DND-41 (cell line): Measurements from ENCODE around the gene ANKMY1.
"Not testable (repeated sequence)": the region's sequence is repeated elsewhere in the genome, so short reads cannot be mapped to it uniquely, and the experiment has no call there.

Experiments used
- ATAC-seq: fragments of 200-7000 bp; cut with Tn5 transposase; 3 replicates; pipeline ENCODE4 v1.9.1; 2021; ENCODE audit warnings: low read depth; ENCODE audit not compliant: insufficient read depth
- DNase-seq: peaks from one replicate; pipeline ENCODE4 v3.0.0-alpha.2; 2020
- H2AFZ ChIP-seq: 2 replicates; pipeline ENCODE4 v1.6.0; 2012; ENCODE audit warnings: low read depth, low read length
- H3K27ac ChIP-seq: 2 replicates; pipeline ENCODE4 v1.5.1; 2012; ENCODE audit warnings: low read length, inconsistent platforms
- H3K27me3 ChIP-seq: fragments of 200-600 bp; sonication (generic); 2 replicates; pipeline ENCODE4 v1.6.0; 2012; ENCODE audit warnings: low read length, mild to moderate bottlenecking, inconsistent platforms; ENCODE audit not compliant: insufficient read depth, poor library complexity
- H3K36me3 ChIP-seq: 2 replicates; pipeline ENCODE4 v1.5.1; 2012; ENCODE audit warnings: low read length, inconsistent platforms; ENCODE audit not compliant: insufficient read depth
- H3K4me1 ChIP-seq: 2 replicates; pipeline ENCODE4 v1.5.1; 2012; ENCODE audit warnings: mild to moderate bottlenecking, low read length; ENCODE audit not compliant: insufficient read depth
- H3K4me2 ChIP-seq: 2 replicates; pipeline ENCODE4 v1.6.0; 2012; ENCODE audit warnings: mild to moderate bottlenecking, moderate library complexity, low read length, inconsistent platforms; ENCODE audit not compliant: insufficient read depth
- H3K4me3 ChIP-seq, 2 experiments: fragments of 200-600 bp in 1 of 2; shearing (Covaris generic) in 1 of 2; 2 replicates each; pipeline ENCODE4 v1.5.1; 2012 to 2016; ENCODE audit warnings: inconsistent platforms in 2 of 2, low read length in 2 of 2, mild to moderate bottlenecking in 2 of 2, low read depth in 1 of 2, moderate library complexity in 1 of 2
- H3K79me2 ChIP-seq: 2 replicates; pipeline ENCODE4 v1.6.0; 2012; ENCODE audit warnings: low read length, inconsistent platforms; ENCODE audit not compliant: insufficient read depth
- H3K9ac ChIP-seq: 2 replicates; pipeline ENCODE4 v1.6.0; 2012; ENCODE audit warnings: low read depth, mild to moderate bottlenecking, inconsistent platforms, low read length, moderate library complexity
- H3K9me3 ChIP-seq: 2 replicates; pipeline ENCODE4 v1.5.1; 2012; ENCODE audit warnings: low read length, moderate library complexity, mild to moderate bottlenecking, inconsistent platforms; ENCODE audit not compliant: insufficient read depth, severe bottlenecking
- H4K20me1 ChIP-seq: 2 replicates; pipeline ENCODE4 v1.6.0; 2012; ENCODE audit warnings: low read length; ENCODE audit not compliant: insufficient read depth
- EZH2 ChIP-seq: IDR thresholded peaks from 3 replicates; pipeline ENCODE4 v1.6.1; 2012; ENCODE audit warnings: borderline replicate concordance, low read depth, mild to moderate bottlenecking, moderate library complexity, low read length, inconsistent platforms; ENCODE audit not compliant: severe bottlenecking
- TF ChIP-seq, protein P1 (sequence below): IDR thresholded peaks from 2 replicates; pipeline ENCODE4 v1.5.1; 2012; ENCODE audit warnings: borderline replicate concordance, low read length, moderate library complexity, mild to moderate bottlenecking; ENCODE audit not compliant: poor library complexity, severe bottlenecking; ENCODE audit errors: extremely low read depth

Gene ANKMY1

DNA sequence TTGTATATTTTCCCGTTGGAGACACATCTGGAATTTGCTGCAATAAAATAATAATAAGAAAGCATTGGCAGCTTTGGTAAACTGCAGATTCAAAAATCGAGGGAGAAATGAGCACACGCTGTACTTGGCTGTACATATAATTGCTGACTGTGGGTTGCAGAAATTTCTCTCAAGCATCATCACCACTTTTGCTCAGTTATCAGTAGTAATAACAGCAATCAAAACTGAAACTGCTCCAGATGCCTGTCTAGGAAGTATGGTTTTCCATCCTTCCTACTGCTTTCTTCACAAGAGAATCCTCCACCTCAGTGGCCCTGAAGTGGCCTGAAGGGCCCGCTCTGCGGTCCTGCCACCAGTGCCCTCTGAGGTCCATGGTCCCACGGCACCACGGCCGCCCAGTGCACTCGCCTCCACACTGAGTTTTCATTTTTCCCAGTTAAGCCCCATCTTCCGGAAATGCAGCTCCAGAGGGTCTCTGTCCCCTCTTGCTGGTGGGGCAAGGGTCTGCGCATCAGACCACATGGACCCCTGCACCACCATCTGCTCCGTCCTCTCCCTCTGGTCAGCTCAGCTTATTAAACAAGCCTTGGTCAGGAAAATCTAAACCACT lies 6.3 kb upstream of the ANKMY1 start:
- DNase-seq: peak; percentile 4
- Histone ChIP-seq H3K4me3 (no peak overlapping the region), H4K20me1 (peaks cover 1% of the 10 kb centered on the region), H3K4me1 (peaks cover 76% of the 10 kb centered on the region), H3K4me2 (peak overlapping the region; percentile 80; the same call in 1 of the 2 replicates), H3K79me2 (peaks cover 61% of the 10 kb centered on the region), H3K9me3 (no peaks in the 10 kb centered on the region), H3K36me3 (peaks cover 21% of the 10 kb centered on the region), H3K9ac (peak overlapping the region; percentile 81; the same call in 1 of the 2 replicates), H3K27me3 (no peaks in the 10 kb centered on the region), H2AFZ (no peak overlapping the region), H3K27ac (peak overlapping the region; percentile 97; the same call in 1 of the 2 replicates)
- no peak for TF ChIP-seq EZH2
- TF ChIP-seq, protein P1, sequence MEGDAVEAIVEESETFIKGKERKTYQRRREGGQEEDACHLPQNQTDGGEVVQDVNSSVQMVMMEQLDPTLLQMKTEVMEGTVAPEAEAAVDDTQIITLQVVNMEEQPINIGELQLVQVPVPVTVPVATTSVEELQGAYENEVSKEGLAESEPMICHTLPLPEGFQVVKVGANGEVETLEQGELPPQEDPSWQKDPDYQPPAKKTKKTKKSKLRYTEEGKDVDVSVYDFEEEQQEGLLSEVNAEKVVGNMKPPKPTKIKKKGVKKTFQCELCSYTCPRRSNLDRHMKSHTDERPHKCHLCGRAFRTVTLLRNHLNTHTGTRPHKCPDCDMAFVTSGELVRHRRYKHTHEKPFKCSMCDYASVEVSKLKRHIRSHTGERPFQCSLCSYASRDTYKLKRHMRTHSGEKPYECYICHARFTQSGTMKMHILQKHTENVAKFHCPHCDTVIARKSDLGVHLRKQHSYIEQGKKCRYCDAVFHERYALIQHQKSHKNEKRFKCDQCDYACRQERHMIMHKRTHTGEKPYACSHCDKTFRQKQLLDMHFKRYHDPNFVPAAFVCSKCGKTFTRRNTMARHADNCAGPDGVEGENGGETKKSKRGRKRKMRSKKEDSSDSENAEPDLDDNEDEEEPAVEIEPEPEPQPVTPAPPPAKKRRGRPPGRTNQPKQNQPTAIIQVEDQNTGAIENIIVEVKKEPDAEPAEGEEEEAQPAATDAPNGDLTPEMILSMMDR: no peak
- ATAC-seq: no peak

GRCh38 chr2:240563231-240563630 lies 5.4 kb upstream of the ANKMY1 start:
- not testable (repeated sequence) for H3K4me3 ChIP-seq, H4K20me1 ChIP-seq, H3K27ac ChIP-seq

DNA sequence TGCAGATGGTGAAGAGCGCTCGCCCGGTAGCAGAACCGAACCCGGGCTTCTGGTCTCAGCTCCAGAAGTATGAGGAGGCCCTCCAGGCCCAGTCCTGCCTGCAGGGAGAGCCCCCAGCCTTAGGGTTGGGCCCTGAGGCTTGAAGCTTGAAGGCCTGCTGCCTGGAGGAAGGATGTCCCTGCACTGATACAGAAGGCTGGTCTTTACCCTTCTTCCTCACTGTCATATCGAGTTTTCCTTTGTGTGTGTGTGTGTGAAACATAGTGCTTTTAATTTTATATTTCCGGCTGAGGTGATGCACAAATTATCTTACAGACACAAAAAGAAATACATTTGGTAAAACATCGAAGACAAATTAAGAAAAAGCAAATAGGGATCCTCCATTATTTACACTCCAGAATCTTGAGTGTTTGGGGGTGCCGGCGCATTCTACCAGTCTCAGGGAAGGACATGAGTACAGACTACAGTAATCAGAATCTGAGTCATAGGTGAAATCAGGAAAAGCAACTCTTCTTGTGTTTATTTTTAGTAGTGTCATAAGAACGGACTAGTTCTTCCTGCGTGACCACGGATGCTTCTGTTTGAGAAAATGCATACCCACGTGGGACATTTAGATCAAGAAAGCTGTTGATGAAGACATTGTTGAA lies 3.7 kb upstream of the ANKMY1 start:
- Histone ChIP-seq H3K27ac (peak overlapping the region; percentile 87), H4K20me1 (peaks cover 7% of the 10 kb centered on the region), H3K36me3 (peaks cover 39% of the 10 kb centered on the region), H3K4me1 (peaks cover 68% of the 10 kb centered on the region), H2AFZ (peak overlapping the region; percentile 59), H3K9me3 (no peaks in the 10 kb centered on the region), H3K4me2 (peak overlapping the region; percentile 91), H3K27me3 (no peaks in the 10 kb centered on the region), H3K79me2 (peaks cover 70% of the 10 kb centered on the region), H3K9ac (peak overlapping the region; percentile 99), H3K4me3 (peak overlapping the region; percentile 48 to 78)
- ATAC-seq (peak; percentile 16), DNase-seq (no peak)
- TF ChIP-seq, protein P1: no peak
- no peak for TF ChIP-seq EZH2

More at GRCh38 chr2:240563231-240563630, 5.4 kb upstream of the ANKMY1 start:
- not testable (repeated sequence) for H3K9ac ChIP-seq, H2AFZ ChIP-seq, DNase-seq, H3K9me3 ChIP-seq, H3K4me2 ChIP-seq, ATAC-seq, H3K27me3 ChIP-seq
- Histone ChIP-seq H3K79me2 (peaks cover 67% of the 10 kb centered on the region), H3K4me1 (peaks cover 83% of the 10 kb centered on the region), H3K36me3 (peaks cover 30% of the 10 kb centered on the region)

DNA sequence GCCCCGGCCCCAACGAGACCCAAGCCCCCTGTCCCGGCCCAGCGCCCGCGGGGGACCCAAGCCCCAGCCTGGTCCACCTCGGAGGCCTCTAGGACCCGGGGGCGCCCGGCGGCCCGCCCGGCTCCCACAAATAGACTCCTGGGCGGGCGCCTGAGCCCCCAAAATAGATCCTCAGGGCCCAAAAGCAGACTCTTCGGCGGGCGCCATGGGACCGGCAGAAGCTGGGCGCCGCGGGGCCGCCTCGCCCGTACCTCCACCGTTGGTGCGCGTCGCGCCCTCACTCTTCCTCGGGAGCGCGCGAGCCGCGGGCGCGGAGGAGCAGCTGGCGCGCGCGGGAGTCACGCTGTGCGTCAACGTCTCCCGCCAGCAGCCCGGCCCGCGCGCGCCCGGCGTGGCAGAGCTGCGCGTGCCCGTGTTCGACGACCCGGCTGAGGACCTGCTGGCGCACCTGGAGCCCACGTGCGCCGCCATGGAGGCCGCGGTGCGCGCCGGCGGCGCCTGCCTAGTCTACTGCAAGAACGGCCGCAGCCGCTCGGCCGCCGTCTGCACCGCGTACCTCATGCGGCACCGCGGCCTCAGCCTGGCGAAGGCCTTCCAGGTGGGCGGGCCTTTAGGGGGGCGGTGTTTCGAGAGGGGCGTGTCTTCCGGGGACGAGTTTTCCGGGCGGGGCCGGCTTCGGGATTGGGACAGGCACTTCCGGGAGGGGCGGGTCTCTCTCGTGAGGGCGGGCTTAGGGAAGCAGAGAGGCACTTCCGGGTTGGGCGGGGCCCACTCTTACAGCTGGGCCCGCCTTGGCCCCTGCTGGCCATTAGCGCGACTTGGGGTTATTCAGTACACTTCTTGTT lies 2.9 kb upstream of the ANKMY1 start:
- ATAC-seq (peak; percentile 69), DNase-seq (peak; percentile 99)
- Histone ChIP-seq H3K79me2 (peaks cover 77% of the 10 kb centered on the region), H4K20me1 (peaks cover 8% of the 10 kb centered on the region), H3K27ac (peak overlapping the region; percentile 98), H3K4me3 (peak overlapping the region; percentile 48 to 78), H3K4me1 (peaks cover 61% of the 10 kb centered on the region), H3K36me3 (peaks cover 46% of the 10 kb centered on the region), H3K9me3 (no peaks in the 10 kb centered on the region), H3K4me2 (peak overlapping the region; percentile 91), H3K27me3 (no peaks in the 10 kb centered on the region), H3K9ac (peak overlapping the region; percentile 99), H2AFZ (peak overlapping the region; percentile 75)
- TF ChIP-seq, protein P1: peak; percentile 36
- no peak for TF ChIP-seq EZH2
